Neural cell (in vitro differentiated cells): ENCODE data around the gene FBN1.

ENCODE experiments used
- CTCF ChIP-seq: fragments of 450-650 bp; IDR thresholded peaks from 2 replicates; pipeline ENCODE4 v1.5.1; 2014; ENCODE audit warnings: antibody characterized with exemption, mild to moderate bottlenecking, moderate library complexity; ENCODE audit not compliant: poor library complexity, severe bottlenecking
- EP300 ChIP-seq: fragments of 450-650 bp; conservative IDR thresholded peaks from 2 replicates; pipeline ENCODE4 v1.6.1; 2014; ENCODE audit warnings: antibody characterized with exemption, mild to moderate bottlenecking, moderate library complexity; ENCODE audit not compliant: poor library complexity, severe bottlenecking
- POLR2AphosphoS5 ChIP-seq: IDR thresholded peaks from 2 replicates; pipeline ENCODE4 v1.6.1; 2012
- RAD21 ChIP-seq: fragments of 450-650 bp; conservative IDR thresholded peaks from 2 replicates; pipeline ENCODE4 v1.6.1; 2014; ENCODE audit warnings: antibody characterized with exemption, mild to moderate bottlenecking, moderate library complexity
- REST ChIP-seq: IDR thresholded peaks from 2 replicates; pipeline ENCODE4 v1.6.1; 2012; ENCODE audit warnings: borderline replicate concordance
- SMC3 ChIP-seq: fragments of 450-650 bp; conservative IDR thresholded peaks from 2 replicates; pipeline ENCODE4 v1.6.1; 2014; ENCODE audit warnings: antibody characterized with exemption, mild to moderate bottlenecking, moderate library complexity; ENCODE audit not compliant: poor library complexity
- TAF1 ChIP-seq: IDR thresholded peaks from 2 replicates; pipeline ENCODE4 v1.6.1; 2012; ENCODE audit warnings: low read depth

DNA sequence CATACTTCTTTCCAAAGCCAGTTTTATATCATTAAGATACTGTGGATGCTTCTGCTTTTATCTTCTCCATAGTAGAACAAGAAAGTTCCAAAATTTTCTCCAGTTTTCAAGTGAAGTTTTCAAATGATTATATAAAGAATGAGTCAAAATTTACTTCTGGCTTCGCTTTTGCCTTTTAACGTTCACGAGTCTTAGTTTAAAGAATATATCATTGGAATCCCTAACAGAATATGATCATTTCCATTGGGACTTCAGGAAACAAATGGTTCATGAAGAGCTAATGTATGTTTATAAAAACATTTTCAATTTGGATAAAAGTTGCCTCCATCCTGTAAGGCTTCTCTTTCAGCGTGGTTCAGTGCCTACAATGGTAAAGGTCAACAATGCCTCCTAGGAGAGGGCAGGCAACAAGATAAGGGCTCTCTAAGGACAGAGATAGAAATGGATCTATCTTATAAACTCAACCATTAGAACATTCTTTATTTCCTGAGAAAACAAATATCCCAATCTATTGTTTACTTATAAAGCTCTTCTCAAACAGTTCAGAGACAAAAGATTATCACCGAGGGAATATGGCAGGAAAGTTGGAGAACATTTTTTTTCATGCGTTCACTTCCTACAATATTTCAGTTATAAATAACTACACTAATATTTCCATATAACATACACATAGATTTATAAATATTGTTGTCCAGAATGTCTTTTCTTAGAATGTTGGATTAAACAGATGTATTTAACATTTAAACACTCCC lies 60.5 kb downstream of the FBN1 start:
- no peak for TF ChIP-seq CTCF
- TF ChIP-seq POLR2AphosphoS5: no peak
- no peak for TF ChIP-seq EP300
- TF ChIP-seq REST: no peak
- no peak for TF ChIP-seq TAF1
- TF ChIP-seq RAD21: no peak
- no peak for TF ChIP-seq SMC3
